OCI-LY1 (cell line): ENCODE results near the gene PPP1R15B.

ENCODE experiments used
- EZH2 ChIP-seq: fragments of 200-600 bp; sonication (generic), shearing (Covaris generic); IDR thresholded peaks from 2 replicates; pipeline ENCODE4 v1.8.0; 2017; ENCODE audit warnings: borderline replicate concordance, mixed run types, mild to moderate bottlenecking, antibody characterized with exemption, low read length, moderate library complexity, mixed read lengths
- TF ChIP-seq, protein P1 (sequence below): fragments of 200-600 bp; sonication (generic), shearing (Covaris generic); IDR thresholded peaks from 2 replicates; pipeline ENCODE4 v1.5.1; 2017; ENCODE audit warnings: mild to moderate bottlenecking, antibody characterized with exemption, low read length, moderate library complexity, mixed read lengths

DNA sequence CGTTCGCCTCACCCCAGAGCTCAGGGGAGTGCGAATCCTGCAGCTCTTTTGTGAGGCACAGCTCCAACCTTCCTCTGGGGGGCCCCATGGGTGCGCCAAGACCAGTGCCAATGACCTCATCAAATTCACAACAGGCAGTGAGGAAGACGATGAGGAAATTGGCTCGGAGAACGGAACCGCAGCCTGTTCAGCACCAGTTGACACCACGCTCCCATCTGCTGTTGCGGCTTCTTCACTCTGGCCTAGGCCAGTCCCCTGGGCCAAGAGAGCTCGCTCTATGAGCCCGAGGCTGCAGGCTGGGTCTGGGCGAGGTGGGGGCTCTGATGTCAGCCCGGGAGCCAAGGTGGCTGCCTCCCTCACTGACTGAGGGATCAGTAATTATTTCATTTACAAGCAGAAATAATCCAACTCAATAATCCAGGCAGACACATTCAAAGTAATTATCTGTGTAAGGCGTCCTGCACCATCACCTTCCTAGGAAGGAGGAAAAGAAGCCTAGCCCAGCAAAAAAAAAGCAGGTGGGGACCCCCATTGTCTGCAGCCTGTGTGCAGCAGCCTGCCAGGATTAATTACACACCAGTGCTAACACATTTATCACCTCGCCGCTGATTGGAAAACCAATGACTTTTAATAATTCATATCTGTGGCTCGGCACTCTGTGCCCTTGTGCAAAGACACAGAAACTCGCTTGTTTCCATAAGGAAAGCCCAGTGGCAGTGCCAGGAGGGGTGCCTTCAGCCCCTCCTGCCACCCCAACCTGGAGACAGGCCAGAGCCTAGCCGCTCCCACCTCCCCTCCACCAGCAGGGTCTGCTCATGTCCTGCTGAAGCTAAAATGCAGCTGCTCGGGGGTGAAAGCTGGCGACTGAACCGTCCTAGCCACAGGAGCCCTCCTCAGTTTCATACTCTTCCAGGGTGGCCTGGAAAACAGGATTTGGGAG, 53.8 kb downstream of the PPP1R15B start:
- TF ChIP-seq, protein P1, sequence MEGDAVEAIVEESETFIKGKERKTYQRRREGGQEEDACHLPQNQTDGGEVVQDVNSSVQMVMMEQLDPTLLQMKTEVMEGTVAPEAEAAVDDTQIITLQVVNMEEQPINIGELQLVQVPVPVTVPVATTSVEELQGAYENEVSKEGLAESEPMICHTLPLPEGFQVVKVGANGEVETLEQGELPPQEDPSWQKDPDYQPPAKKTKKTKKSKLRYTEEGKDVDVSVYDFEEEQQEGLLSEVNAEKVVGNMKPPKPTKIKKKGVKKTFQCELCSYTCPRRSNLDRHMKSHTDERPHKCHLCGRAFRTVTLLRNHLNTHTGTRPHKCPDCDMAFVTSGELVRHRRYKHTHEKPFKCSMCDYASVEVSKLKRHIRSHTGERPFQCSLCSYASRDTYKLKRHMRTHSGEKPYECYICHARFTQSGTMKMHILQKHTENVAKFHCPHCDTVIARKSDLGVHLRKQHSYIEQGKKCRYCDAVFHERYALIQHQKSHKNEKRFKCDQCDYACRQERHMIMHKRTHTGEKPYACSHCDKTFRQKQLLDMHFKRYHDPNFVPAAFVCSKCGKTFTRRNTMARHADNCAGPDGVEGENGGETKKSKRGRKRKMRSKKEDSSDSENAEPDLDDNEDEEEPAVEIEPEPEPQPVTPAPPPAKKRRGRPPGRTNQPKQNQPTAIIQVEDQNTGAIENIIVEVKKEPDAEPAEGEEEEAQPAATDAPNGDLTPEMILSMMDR, result no peak
- no peak for TF ChIP-seq EZH2
